HepG2 (cell line): Measurements from ENCODE around the gene CEMP1. TPM values are rescaled to one million over a fixed set of nuclear protein-coding genes. Genes with fewer than 3 reads are reported as not detected.
"Not testable (repeated sequence)": the region's sequence is repeated elsewhere in the genome, so short reads cannot be mapped to it uniquely, and the experiment has no call there.

Experiments
- ATAC-seq: fragments of 200-7000 bp; cut with Tn5 transposase; 3 replicates; pipeline ENCODE4 v1.9.1; 2020; ENCODE audit warnings: mild to moderate bottlenecking, moderate library complexity
- BruUV-seq: library from RNA; stranded (reverse); fragments of 400-500 nt; replicated peaks from 2 replicates; lab custom pipeline; 2021; lab: Mats Ljungman, UMichigan
- CTCF ChIA-PET: fragments of 300-600 bp; formaldehyde crosslinking; extraction: SDS; loops from one replicate; lab custom pipeline; 2021; ENCODE audit warnings: low total read pairs, inconsistent platforms, low intra/inter-chr PET ratio; lab: Yijun Ruan, JAX
- POLR2A ChIA-PET: fragments of 350-600 bp; sonication (Branson Sonifier 250); formaldehyde crosslinking; loops from one replicate; lab custom pipeline; 2020; ENCODE audit warnings: antibody characterized with exemption, inconsistent platforms; lab: Yijun Ruan, JAX
- DNase-seq: peaks from one replicate; pipeline ENCODE4 v3.0.0-alpha.2; 2015; ENCODE audit warnings: low spot score
- FAIRE-seq: peaks from 3 replicates; lab custom pipeline; 2011; peaks lifted over from hg19 to GRCh38; lab: Jason Lieb, UNC
- H2AFZ ChIP-seq: one replicate; pipeline ENCODE4 v1.6.1; 2011; ENCODE audit warnings: low read length, inconsistent platforms
- H3K27ac ChIP-seq: fragments of 300-600 bp; 3 replicates; pipeline ENCODE4 v1.8.0; 2011; ENCODE audit warnings: mixed run types, mild to moderate bottlenecking, mixed read lengths, low read length, inconsistent platforms; ENCODE audit not compliant: insufficient read depth; ENCODE audit errors: extremely low read length
- H3K27me3 ChIP-seq, 2 experiments: fragments of 200-600 bp in 1 of 2; 2 replicates in 1 of 2; 3 replicates in 1 of 2; pipeline versions ENCODE4 v1.6.0 to v1.8.0; 2011; ENCODE audit warnings: low read length in 2 of 2, mild to moderate bottlenecking in 2 of 2, moderate library complexity in 2 of 2, inconsistent platforms in 1 of 2; ENCODE audit not compliant: insufficient read depth in 2 of 2, control insufficient read depth in 1 of 2
- H3K36me3 ChIP-seq, 2 experiments: fragments of 200-600 bp in 1 of 2; replicated peaks in 1 of 2; 2 replicates in 1 of 2; 3 replicates in 1 of 2; pipeline versions ENCODE4 v1.5.1 to v1.8.0; 2011; ENCODE audit warnings: low read length in 2 of 2, inconsistent platforms in 1 of 2; ENCODE audit not compliant: insufficient read depth in 2 of 2, control insufficient read depth in 1 of 2
- H3K4me1 ChIP-seq: 2 replicates; pipeline ENCODE4 v1.5.1; 2012; ENCODE audit warnings: low read length, inconsistent platforms; ENCODE audit not compliant: insufficient read depth
- H3K4me2 ChIP-seq: 2 replicates; pipeline ENCODE4 v1.6.0; 2011; ENCODE audit warnings: low read depth, low read length, inconsistent platforms
- H3K4me3 ChIP-seq, 3 experiments: fragments of 200-600 bp in 1 of 3; sonication (generic), shearing (Covaris generic) in 1 of 3; replicated peaks in 1 of 3; 2 replicates each; pipeline ENCODE4 v1.5.1; 2011 to 2016; ENCODE audit warnings: low read length in 3 of 3, inconsistent platforms in 2 of 3, low read depth in 2 of 3, mild to moderate bottlenecking in 2 of 3, control low read depth in 1 of 3, mixed read lengths in 1 of 3; ENCODE audit not compliant: insufficient read depth in 1 of 3
- H3K79me2 ChIP-seq: one replicate; pipeline ENCODE4 v1.6.1; 2011; ENCODE audit warnings: low read length, inconsistent platforms; ENCODE audit not compliant: insufficient read depth
- H3K9ac ChIP-seq: 2 replicates; pipeline ENCODE4 v1.6.0; 2011; ENCODE audit warnings: mild to moderate bottlenecking, low read depth, low read length, inconsistent platforms; ENCODE audit not compliant: insufficient read depth
- H3K9me3 ChIP-seq: 2 replicates; pipeline ENCODE4 v1.5.1; 2012; ENCODE audit warnings: mild to moderate bottlenecking, low read length
- H4K20me1 ChIP-seq: 2 replicates; pipeline ENCODE4 v1.6.0; 2011; ENCODE audit warnings: inconsistent platforms, mild to moderate bottlenecking, low read length, moderate library complexity; ENCODE audit not compliant: insufficient read depth
- BORCS8-MEF2B ChIP-seq: sonication (generic); formaldehyde crosslinking; IDR thresholded peaks from 2 replicates; pipeline ENCODE4 v1.8.0; 2022; ENCODE audit warnings: mild to moderate bottlenecking, missing genetic modification reagents
- CENPX ChIP-seq: sonication (generic); formaldehyde crosslinking; IDR thresholded peaks from 2 replicates; pipeline ENCODE4 v1.9.0; 2021; ENCODE audit warnings: mild to moderate bottlenecking, missing genetic modification reagents, moderate library complexity
- DNMT3B ChIP-seq: conservative IDR thresholded peaks from 2 replicates; pipeline ENCODE4 v1.6.1; 2016; ENCODE audit warnings: missing biosample characterization, control low read depth
- GABPA ChIP-seq, 2 experiments: IDR thresholded peaks; 2 replicates each; pipeline ENCODE4 v1.6.1; 2011 to 2016; ENCODE audit warnings: low read depth in 2 of 2, low read length in 1 of 2, missing biosample characterization in 1 of 2, missing genetic modification characterization in 1 of 2
- HMGA1 ChIP-seq: sonication (generic); formaldehyde crosslinking; conservative IDR thresholded peaks from 2 replicates; pipeline ENCODE4 v1.4.0; 2020; ENCODE audit warnings: missing genetic modification reagents
- IKZF5 ChIP-seq: IDR thresholded peaks from 2 replicates; pipeline ENCODE4 v1.6.1; 2018; ENCODE audit warnings: missing genetic modification reagents, mild to moderate bottlenecking, missing compliant biosample characterization
- KAT2B ChIP-seq: fragments of 150-350 bp; IDR thresholded peaks from 2 replicates; pipeline ENCODE4 v1.6.1; 2014; ENCODE audit warnings: low read depth, low read length, borderline replicate concordance
- KAT8 ChIP-seq: IDR thresholded peaks from 2 replicates; pipeline ENCODE4 v1.6.1; 2016; ENCODE audit warnings: missing genetic modification reagents, missing compliant biosample characterization
- MXI1 ChIP-seq: IDR thresholded peaks from 3 replicates; pipeline ENCODE4 v1.6.1; 2012; ENCODE audit warnings: low read depth, low read length, inconsistent platforms, borderline replicate concordance
- NFYC ChIP-seq: IDR thresholded peaks from 2 replicates; pipeline ENCODE4 v1.6.1; 2016; ENCODE audit warnings: missing genetic modification reagents, missing compliant biosample characterization
- SP5 ChIP-seq: IDR thresholded peaks from 2 replicates; pipeline ENCODE4 v1.6.1; 2016; ENCODE audit warnings: low read depth, borderline replicate concordance
- TAF1 ChIP-seq: sonication (generic); formaldehyde crosslinking; IDR thresholded peaks from 2 replicates; pipeline ENCODE4 v1.4.0; 2020; ENCODE audit warnings: missing genetic modification reagents
- ZBTB38 ChIP-seq: sonication (generic); formaldehyde crosslinking; IDR thresholded peaks from 2 replicates; pipeline ENCODE4 v1.5.1; 2020; ENCODE audit warnings: mild to moderate bottlenecking, missing genetic modification reagents
- ZNF274 ChIP-seq: sonication (generic); formaldehyde crosslinking; IDR thresholded peaks from 2 replicates; pipeline ENCODE4 v1.5.1; 2020; ENCODE audit warnings: mild to moderate bottlenecking, missing genetic modification reagents
- ZSCAN25 ChIP-seq: sonication (generic); formaldehyde crosslinking; IDR thresholded peaks from 2 replicates; pipeline ENCODE4 v1.8.0; 2022; ENCODE audit warnings: mild to moderate bottlenecking, missing genetic modification reagents
- whole genome bisulfite sequencing: methylation state at CpG from one replicate; pipeline ENCODE4 v1.1.6; 2017; ENCODE audit warnings: low lambda C conversion rate; 5-methylcytosine and 5-hydroxymethylcytosine counted together
- in situ Hi-C: cut with HindIII; loops from 2 replicates; pipeline ENCODE4 v1.10.0; 2017; ENCODE audit warnings: low pct_unique_long_range_greater_than_20kb; ENCODE audit not compliant: extremely low pct_ligation_motif_present
- intact Hi-C: fragments of 100-400 bp; cut with micrococcal nuclease; formaldehyde crosslinking; loops from one replicate; pipeline ENCODE4 v1.10.0; 2022; ENCODE audit not compliant: unreplicated experiment
- polyA plus RNA-seq, 8 experiments: library from polyadenylated mRNA; depleted of rRNA in 3 of 8; stranded (reverse) in 7 of 8; unstranded in 1 of 8; fragments of >200 nt; fragmentation: Illumina TruSeq in 4 of 8; extraction: Trizol in 4 of 8; gene quantifications; 2 replicates each; pipeline versions ENCODE4 v1.2.1 to v1.2.3, GENCODE V29; 2011 to 2016; ENCODE audit warnings: low read depth in 4 of 8, missing spikeins in 1 of 8, mixed read lengths in 1 of 8; ENCODE audit not compliant: insufficient read depth in 1 of 8
- total RNA-seq, 5 experiments: library from RNA; depleted of rRNA; stranded (reverse); fragments of >200 nt; fragmentation: Illumina TruSeq; extraction: Trizol; gene quantifications; 2 replicates each; pipeline ENCODE4 v1.2.3, GENCODE V29; 2016; ENCODE audit warnings: low read depth in 1 of 5

Gene CEMP1
- total and polyA plus RNA-seq, 2 of the 13 experiments (the other 11 are each of a cell fraction or from before 2014, with no cell fraction given), result not detected

GRCh38 chr16:2539192-2539844 is 8.1 kb upstream of the CEMP1 start:
- FAIRE-seq, ATAC-seq: not testable (repeated sequence)
- H3K4me3 ChIP-seq, result peak overlapping the region in 2 of 3 experiments; percentile 56 to 67; a peak in 4 of 6 replicates

GRCh38 chr16:2537451-2538379 is 6.5 kb upstream of the CEMP1 start, which contains the start of gene PDPK1:
PDPK1 (plus strand) TSS chr16:2538021; CDS start chr16:2538113, 92 bp downstream.
- in situ Hi-C loops (no loop called here), intact Hi-C loops (no loop called here)
- ATAC-seq (peak; percentile 63), FAIRE-seq (no peak), DNase-seq (peak; percentile 85)
- no TSS peak for BruUV-seq
- Histone ChIP-seq H3K4me3 (peak within 1 kb of the TSS; percentile 62 to 79 (median 74)), H3K79me2 (peaks cover 26% of the 10 kb centered on the region), H3K9me3 (no peaks in the 10 kb centered on the region), H3K9ac (peak within 1 kb of the TSS; percentile 65), H3K27me3 (no peaks in the 10 kb centered on the region), H3K4me1 (peaks cover 82% of the 10 kb centered on the region), H3K36me3 (peaks cover 0 to 3% of the 10 kb centered on the region in 2 experiments; a peak in 2 of 5 replicates), H4K20me1 (0 out of 2 replicates have a peak, but pooled peaks cover 5% of the 10 kb centered on the region), H2AFZ (no peak within 1 kb of the TSS), H3K27ac (peak within 1 kb of the TSS; percentile 68), H3K4me2 (peak within 1 kb of the TSS; percentile 87)
- ChIA-PET POLR2A (interaction anchor here (0.6 to 3.0 kb wide), 8 partner anchors 9 to 287 kb away, joined by 3 to 17 read pairs (median 5); partner anchors contain the start of genes AMDHD2, ATP6V0C and ECI1), CTCF (no interaction called here)
- 0% methylated on average over 3 of the region's 126 CpGs for WGBS
- TF ChIP-seq DNMT3B (CRISPR knock-in tag) (no peak), NFYC (peak; percentile 78), GABPA (IDR thresholded peaks at IDR 0.05; ENCODE audit: low read depth, low read length) (peak; percentile 81), GABPA (CRISPR knock-in tag; IDR thresholded peaks at IDR 0.05; ENCODE audit: low read depth) (peak; percentile 78), HMGA1 (CRISPR knock-in tag) (no peak), SP5 (CRISPR knock-in tag) (peak; percentile 39; the same call in 1 of the 2 replicates), TAF1 (CRISPR knock-in tag) (peak; percentile 11; the same call in 1 of the 2 replicates), KAT8 (peak; percentile 21; the same call in 1 of the 2 replicates), BORCS8-MEF2B (CRISPR knock-in tag) (0 out of 2 replicates have a peak, but pooled peaks have one; percentile 11), ZSCAN25 (CRISPR knock-in tag) (no peak), IKZF5 (CRISPR knock-in tag) (0 out of 2 replicates have a peak, but pooled peaks have one; percentile 37), KAT2B (no peak), ZNF274 (CRISPR knock-in tag) (no peak), MXI1 (peak; percentile 44; the same call in 1 of the 3 replicates), CENPX (CRISPR knock-in tag) (no peak)

More at GRCh38 chr16:2539192-2539844, 8.1 kb upstream of the CEMP1 start:
- H4K20me1 ChIP-seq, in situ Hi-C loops, H3K27me3 ChIP-seq, CTCF ChIA-PET, BruUV-seq, DNase-seq, H3K36me3 ChIP-seq, intact Hi-C loops, H3K9me3 ChIP-seq, H3K27ac ChIP-seq, POLR2A ChIA-PET, H2AFZ ChIP-seq: not testable (repeated sequence)
- H3K9ac ChIP-seq, result peak overlapping the region; percentile 58; the same call in 1 of the 2 replicates
- peak; percentile 32 for TF ChIP-seq ZBTB38 (CRISPR knock-in tag)
- H3K4me1 ChIP-seq, result peaks cover 70% of the 10 kb centered on the region
- 83% methylated on average over 24 of the region's 24 CpGs for WGBS
- H3K4me2 ChIP-seq, result peak overlapping the region; percentile 61
- peaks cover 32% of the 10 kb centered on the region for H3K79me2 ChIP-seq
